Measurements from ENCODE around the gene ITPR2. TPM values are rescaled to one million over a fixed set of nuclear protein-coding genes. Genes with fewer than 3 reads are reported as not detected.
"Not testable (repeated sequence)": the region's sequence is repeated elsewhere in the genome, so short reads cannot be mapped to it uniquely, and the experiment has no call there.

ITPR2 gene
- total RNA-seq, 1 donor from 2014 or later = 16.7 TPM

GRCh38 chr12:26767865-26768264 lies 65.1 kb downstream of the ITPR2 start:
- Mint-ChIP-seq H3K27me3 (ENCODE audit: low read depth) (no peaks in the 10 kb centered on the region), H3K4me1 (peaks cover 8% of the 10 kb centered on the region), H3K9me3 (no peaks in the 10 kb centered on the region), H3K27ac (ENCODE audit: unreplicated experiment) (no peak overlapping the region), H3K4me3 (no peak overlapping the region), H3K36me3 (ENCODE audit: low read depth) (no peaks in the 10 kb centered on the region)
- DNase-seq (ENCODE audit: low read depth, low spot score) = no peak
- TF ChIP-seq, protein P1, sequence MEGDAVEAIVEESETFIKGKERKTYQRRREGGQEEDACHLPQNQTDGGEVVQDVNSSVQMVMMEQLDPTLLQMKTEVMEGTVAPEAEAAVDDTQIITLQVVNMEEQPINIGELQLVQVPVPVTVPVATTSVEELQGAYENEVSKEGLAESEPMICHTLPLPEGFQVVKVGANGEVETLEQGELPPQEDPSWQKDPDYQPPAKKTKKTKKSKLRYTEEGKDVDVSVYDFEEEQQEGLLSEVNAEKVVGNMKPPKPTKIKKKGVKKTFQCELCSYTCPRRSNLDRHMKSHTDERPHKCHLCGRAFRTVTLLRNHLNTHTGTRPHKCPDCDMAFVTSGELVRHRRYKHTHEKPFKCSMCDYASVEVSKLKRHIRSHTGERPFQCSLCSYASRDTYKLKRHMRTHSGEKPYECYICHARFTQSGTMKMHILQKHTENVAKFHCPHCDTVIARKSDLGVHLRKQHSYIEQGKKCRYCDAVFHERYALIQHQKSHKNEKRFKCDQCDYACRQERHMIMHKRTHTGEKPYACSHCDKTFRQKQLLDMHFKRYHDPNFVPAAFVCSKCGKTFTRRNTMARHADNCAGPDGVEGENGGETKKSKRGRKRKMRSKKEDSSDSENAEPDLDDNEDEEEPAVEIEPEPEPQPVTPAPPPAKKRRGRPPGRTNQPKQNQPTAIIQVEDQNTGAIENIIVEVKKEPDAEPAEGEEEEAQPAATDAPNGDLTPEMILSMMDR (conservative IDR thresholded peaks at IDR 0.05) = no peak

- Mint-ChIP-seq H3K4me3 (no peak overlapping the region), H3K36me3 (ENCODE audit: low read depth) (peaks cover 2% of the 10 kb centered on the region), H3K27me3 (ENCODE audit: low read depth) (no peaks in the 10 kb centered on the region), H3K9me3 (peaks cover 2% of the 10 kb centered on the region), H3K4me1 (peaks cover 8% of the 10 kb centered on the region), H3K27ac (ENCODE audit: unreplicated experiment) (peak overlapping the region; percentile 2)
- TF ChIP-seq, protein P1 (conservative IDR thresholded peaks at IDR 0.05) = no peak
- DNase-seq (ENCODE audit: low read depth, low spot score) = no peak
Measured at GRCh38 chr12:26767116-26767515, 65.9 kb downstream of the ITPR2 start.

DNA sequence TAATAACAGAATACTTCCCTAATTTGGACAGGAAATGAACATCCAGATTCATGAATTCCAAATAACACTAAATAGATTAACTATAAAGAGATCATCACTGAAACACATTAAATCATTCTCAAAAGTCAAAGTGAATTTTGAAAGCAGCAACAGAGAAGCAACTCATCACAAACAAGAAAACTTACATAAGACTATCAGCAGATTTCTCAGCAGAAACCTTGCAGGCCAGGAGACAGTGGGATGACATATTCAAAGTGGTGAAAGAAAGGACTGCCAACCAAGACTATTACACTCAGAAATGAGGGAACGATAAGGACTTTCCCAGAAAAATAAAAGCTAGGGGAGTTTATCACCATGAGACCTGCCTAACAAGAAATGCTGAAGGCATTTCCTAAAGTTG lies 70.8 kb downstream of the ITPR2 start:
- H3K4me3 Mint-ChIP-seq = no peak overlapping the region
- no peak overlapping the region for H3K27ac Mint-ChIP-seq (ENCODE audit: unreplicated experiment)
- H3K4me1 Mint-ChIP-seq = no peaks in the 10 kb centered on the region
- DNase-seq (ENCODE audit: low read depth, low spot score) = no peak
- H3K9me3 Mint-ChIP-seq = peaks cover 15% of the 10 kb centered on the region
- TF ChIP-seq, protein P1 (conservative IDR thresholded peaks at IDR 0.05) = no peak
- H3K36me3 Mint-ChIP-seq (ENCODE audit: low read depth) = peaks cover 17% of the 10 kb centered on the region
- H3K27me3 Mint-ChIP-seq (ENCODE audit: low read depth) = no peaks in the 10 kb centered on the region

GRCh38 chr12:26761775-26762174 lies 71.2 kb downstream of the ITPR2 start:
- Mint-ChIP-seq H3K36me3 (ENCODE audit: low read depth) (peaks cover 17% of the 10 kb centered on the region), H3K4me1 (no peaks in the 10 kb centered on the region), H3K4me3 (no peak overlapping the region), H3K27ac (ENCODE audit: unreplicated experiment) (no peak overlapping the region), H3K27me3 (ENCODE audit: low read depth) (no peaks in the 10 kb centered on the region), H3K9me3 (peaks cover 15% of the 10 kb centered on the region)
- TF ChIP-seq, protein P1 (conservative IDR thresholded peaks at IDR 0.05) = no peak
- DNase-seq (ENCODE audit: low read depth, low spot score) = no peak

DNA sequence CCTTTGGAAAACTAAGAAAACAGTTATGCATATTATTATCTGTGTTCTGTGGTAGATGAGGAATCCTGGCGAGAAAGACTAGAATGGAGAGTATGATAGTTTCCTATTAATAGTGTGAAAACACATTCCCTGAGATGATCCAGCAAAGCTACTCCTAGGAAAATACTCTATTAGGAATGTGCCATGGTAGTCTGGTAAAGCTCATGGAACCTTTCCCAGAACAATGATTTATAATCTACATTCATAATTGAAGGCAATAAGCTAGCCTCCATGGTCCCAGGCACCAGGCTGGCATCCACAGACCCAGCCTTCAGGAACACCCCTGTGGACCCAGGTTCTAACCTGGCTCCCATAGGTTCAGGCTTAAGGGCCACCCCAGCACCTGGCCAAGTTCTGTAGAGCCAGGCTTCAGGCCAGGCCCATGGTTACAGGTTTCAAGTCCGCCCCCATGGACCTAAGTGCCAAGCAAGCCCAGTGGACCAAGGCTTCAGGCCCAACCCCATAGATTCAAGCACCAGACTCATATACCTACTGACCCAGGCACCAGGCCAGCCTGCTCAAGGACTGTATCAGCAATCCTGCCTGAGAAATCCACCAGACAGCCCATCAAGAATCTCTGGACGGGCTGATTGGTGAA lies 72.2 kb downstream of the ITPR2 start:
- H3K27me3 Mint-ChIP-seq (ENCODE audit: low read depth) = no peaks in the 10 kb centered on the region
- H3K36me3 Mint-ChIP-seq (ENCODE audit: low read depth) = peaks cover 22% of the 10 kb centered on the region
- no peak for DNase-seq (ENCODE audit: low read depth, low spot score)
- TF ChIP-seq, protein P1 (conservative IDR thresholded peaks at IDR 0.05) = no peak
- peaks cover 21% of the 10 kb centered on the region for H3K9me3 Mint-ChIP-seq
- H3K4me1 Mint-ChIP-seq = no peaks in the 10 kb centered on the region
- no peak overlapping the region for H3K27ac Mint-ChIP-seq (ENCODE audit: unreplicated experiment)
- H3K4me3 Mint-ChIP-seq = no peak overlapping the region

DNA sequence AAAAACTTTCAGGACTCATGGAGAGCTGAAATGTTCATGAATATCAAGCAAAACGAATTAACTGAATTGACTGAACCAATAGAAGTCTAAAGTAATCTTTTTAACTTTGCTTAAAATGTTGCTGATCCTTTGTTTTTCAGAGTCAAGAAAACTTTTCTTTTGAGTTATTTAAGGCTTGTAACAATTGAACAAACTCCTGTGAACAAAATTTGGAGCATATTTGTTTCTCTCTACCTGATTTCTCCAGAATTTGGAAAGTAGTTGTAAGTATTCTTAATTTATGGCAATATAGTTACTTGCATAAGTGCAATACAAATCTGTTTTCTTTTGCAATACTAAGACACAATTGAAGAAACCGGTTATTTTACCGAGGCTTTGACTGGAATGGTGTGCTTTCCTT lies 77.6 kb downstream of the ITPR2 start:
- not testable (repeated sequence) for H3K27ac Mint-ChIP-seq (ENCODE audit: unreplicated experiment); H3K4me3 Mint-ChIP-seq; DNase-seq (ENCODE audit: low read depth, low spot score); H3K27me3 Mint-ChIP-seq (ENCODE audit: low read depth); H3K9me3 Mint-ChIP-seq; H3K4me1 Mint-ChIP-seq
- peaks cover 24% of the 10 kb centered on the region for H3K36me3 Mint-ChIP-seq (ENCODE audit: low read depth)
